NK-92 (cell line): ENCODE results near the gene SLC26A2.

Experiments
- DNase-seq: peaks from one replicate; lab custom pipeline; 2025; ENCODE audit not compliant: unreplicated experiment; lab: John Stamatoyannopoulos, UW

SLC26A2 gene

DNA sequence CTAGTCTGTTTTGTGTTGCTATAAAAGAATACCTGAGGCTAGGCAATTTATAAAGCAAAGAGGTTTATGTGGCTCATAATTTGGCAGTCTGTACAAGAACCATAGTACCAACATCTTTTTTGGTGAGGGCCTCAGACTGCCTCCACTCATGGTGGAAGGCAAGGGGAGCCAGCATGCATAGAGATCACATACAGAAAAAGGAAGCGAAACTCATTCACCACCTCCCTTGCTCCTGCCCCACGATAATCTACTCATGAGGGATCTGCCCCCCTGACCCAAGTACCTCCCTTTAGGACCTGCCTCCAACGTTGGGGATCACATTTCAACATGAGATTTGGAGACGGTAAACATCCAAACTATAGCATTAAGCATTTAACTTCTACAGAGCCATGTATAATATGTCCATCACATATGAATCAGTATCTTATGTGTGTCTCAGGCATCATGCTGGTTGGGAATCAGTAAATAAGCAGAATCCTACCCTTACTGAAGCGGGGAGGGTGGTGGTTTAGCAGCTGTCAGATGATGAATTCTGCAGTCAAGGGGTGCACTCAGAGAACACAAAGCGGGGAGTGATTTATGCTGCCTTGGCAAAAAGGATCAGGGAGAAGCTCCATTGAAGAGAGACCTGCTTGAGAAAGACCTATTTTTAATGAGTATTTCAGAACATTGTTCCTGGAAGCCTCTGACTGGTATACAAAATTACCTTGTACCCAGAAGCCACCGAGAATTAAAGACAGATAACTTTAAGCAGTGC, 74.8 kb downstream of the SLC26A2 start:
- DNase-seq = no peak

DNA sequence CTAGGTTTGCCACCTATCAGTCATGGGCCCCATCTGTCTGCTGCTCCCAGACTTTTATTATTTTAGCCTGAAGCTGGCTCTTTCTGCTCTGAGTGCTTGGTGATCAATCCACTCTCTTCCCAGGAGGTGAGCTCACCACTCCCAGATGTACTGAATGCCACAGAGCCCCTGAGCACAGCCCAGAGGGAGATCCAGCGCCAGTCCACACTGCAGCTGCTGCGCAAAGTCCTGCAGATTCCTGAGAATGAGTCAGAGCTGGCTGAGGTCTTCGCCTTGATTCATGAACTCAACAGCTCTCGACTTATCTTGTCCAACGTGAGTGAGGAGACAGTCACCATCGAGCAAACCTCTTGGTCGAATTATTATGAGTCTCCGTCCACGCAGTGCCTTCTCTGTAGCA, 76.0 kb downstream of the SLC26A2 start:
- no peak for DNase-seq
